HepG2 (cell line): ENCODE results near the gene MYADML2. TPM values are rescaled to one million over a fixed set of nuclear protein-coding genes. Genes with fewer than 3 reads are reported as not detected.

Experiments used
- ADNP ChIP-seq: sonication (generic); formaldehyde crosslinking; IDR thresholded peaks from 2 replicates; pipeline ENCODE4 v1.4.0; 2020; ENCODE audit warnings: missing genetic modification reagents
- AGO1 ChIP-seq: fragments of 200-400 bp; formaldehyde crosslinking; IDR thresholded peaks from 2 replicates; pipeline ENCODE4 v1.6.1; 2017; ENCODE audit warnings: mild to moderate bottlenecking, low read depth, low read length, moderate library complexity; ENCODE audit not compliant: poor library complexity, severe bottlenecking
- ATM ChIP-seq: fragments of 450-650 bp; IDR thresholded peaks from 2 replicates; pipeline ENCODE4 v1.7.1; 2017; ENCODE audit warnings: mild to moderate bottlenecking, borderline replicate concordance
- ELF3 ChIP-seq: IDR thresholded peaks from 2 replicates; pipeline ENCODE4 v1.6.1; 2016; ENCODE audit warnings: missing genetic modification reagents, missing compliant biosample characterization
- FOXA3 ChIP-seq: IDR thresholded peaks from 2 replicates; pipeline ENCODE4 v1.6.1; 2016; ENCODE audit warnings: missing genetic modification reagents, missing compliant biosample characterization
- JUN ChIP-seq: sonication (generic); formaldehyde crosslinking; IDR thresholded peaks from 2 replicates; pipeline ENCODE4 v1.4.0; 2020; ENCODE audit warnings: mild to moderate bottlenecking, missing genetic modification reagents
- KAT7 ChIP-seq: IDR thresholded peaks from 2 replicates; pipeline ENCODE4 v1.6.1; 2018; ENCODE audit warnings: borderline replicate concordance, missing compliant biosample characterization
- MIER3 ChIP-seq: IDR thresholded peaks from 2 replicates; pipeline ENCODE4 v1.6.1; 2016; ENCODE audit warnings: missing compliant biosample characterization, borderline replicate concordance
- NFKBIZ ChIP-seq: IDR thresholded peaks from 2 replicates; pipeline ENCODE4 v1.6.1; 2018; ENCODE audit warnings: missing genetic modification reagents, missing compliant biosample characterization
- PHF8 ChIP-seq: sonication (generic); formaldehyde crosslinking; IDR thresholded peaks from 2 replicates; pipeline ENCODE4 v1.5.0; 2020; ENCODE audit warnings: missing genetic modification reagents
- PPARG ChIP-seq: conservative IDR thresholded peaks from 2 replicates; pipeline ENCODE4 v1.6.1; 2016; ENCODE audit warnings: missing biosample characterization, missing genetic modification reagents
- RXRB ChIP-seq: IDR thresholded peaks from 2 replicates; pipeline ENCODE4 v1.6.1; 2016; ENCODE audit warnings: borderline replicate concordance, missing genetic modification reagents, missing compliant biosample characterization
- SALL1 ChIP-seq: sonication (generic); formaldehyde crosslinking; IDR thresholded peaks from 2 replicates; pipeline ENCODE4 v1.8.0; 2022; ENCODE audit warnings: mild to moderate bottlenecking, missing genetic modification reagents
- SATB2 ChIP-seq: sonication (generic); formaldehyde crosslinking; IDR thresholded peaks from 2 replicates; pipeline ENCODE4 v1.5.0; 2020; ENCODE audit warnings: missing genetic modification reagents
- SOX6 ChIP-seq, 2 experiments: fragments of 450-650 bp in 1 of 2; sonication (generic) in 1 of 2; formaldehyde crosslinking in 1 of 2; IDR thresholded peaks; 2 replicates each; pipeline versions ENCODE4 v1.4.0 to v1.6.1; 2017 to 2020; ENCODE audit warnings: antibody characterized with exemption in 1 of 2, mild to moderate bottlenecking in 1 of 2, missing genetic modification reagents in 1 of 2
- SP1 ChIP-seq, 2 experiments: fragments of 450-650 bp in 1 of 2; sonication (generic) in 1 of 2; formaldehyde crosslinking in 1 of 2; IDR thresholded peaks; 2 replicates each; pipeline versions ENCODE4 v1.4.0 to v1.6.1; 2016 to 2020; ENCODE audit warnings: missing genetic modification reagents in 1 of 2
- XRCC5 ChIP-seq: fragments of 200-400 bp; formaldehyde crosslinking; optimal IDR thresholded peaks from 2 replicates; pipeline ENCODE3; 2017; ENCODE audit warnings: mild to moderate bottlenecking, low read length
- ZC3H13 ChIP-seq: sonication (generic); formaldehyde crosslinking; IDR thresholded peaks from 2 replicates; pipeline ENCODE4 v1.8.1; 2023; ENCODE audit warnings: mild to moderate bottlenecking, missing genetic modification reagents, moderate library complexity
- ZNF101 ChIP-seq: sonication (generic); formaldehyde crosslinking; IDR thresholded peaks from 2 replicates; pipeline ENCODE4 v1.4.0; 2020; ENCODE audit warnings: mild to moderate bottlenecking, low read depth, missing genetic modification reagents, borderline replicate concordance
- ZNF136 ChIP-seq: sonication (generic); formaldehyde crosslinking; IDR thresholded peaks from 2 replicates; pipeline ENCODE4 v1.8.1; 2022; ENCODE audit warnings: low read depth, mild to moderate bottlenecking, moderate library complexity, missing genetic modification reagents
- ZNF747 ChIP-seq: sonication (generic); formaldehyde crosslinking; IDR thresholded peaks from 2 replicates; pipeline ENCODE4 v1.8.1; 2023; ENCODE audit warnings: missing genetic modification reagents, mild to moderate bottlenecking, borderline replicate concordance
- ZNF782 ChIP-seq: sonication (generic); formaldehyde crosslinking; IDR thresholded peaks from 2 replicates; pipeline ENCODE4 v1.4.0; 2020; ENCODE audit warnings: missing genetic modification reagents, mild to moderate bottlenecking, borderline replicate concordance
- ZNF878 ChIP-seq: sonication (generic); formaldehyde crosslinking; IDR thresholded peaks from 2 replicates; pipeline ENCODE4 v1.8.1; 2023; ENCODE audit warnings: mild to moderate bottlenecking, missing genetic modification reagents, moderate library complexity
- polyA plus RNA-seq, 8 experiments: library from polyadenylated mRNA; depleted of rRNA in 3 of 8; stranded (reverse) in 7 of 8; unstranded in 1 of 8; fragments of >200 nt; fragmentation: Illumina TruSeq in 4 of 8; extraction: Trizol in 4 of 8; gene quantifications; 2 replicates each; pipeline versions ENCODE4 v1.2.1 to v1.2.3, GENCODE V29; 2011 to 2016; ENCODE audit warnings: low read depth in 4 of 8, missing spikeins in 1 of 8, mixed read lengths in 1 of 8; ENCODE audit not compliant: insufficient read depth in 1 of 8
- total RNA-seq, 5 experiments: library from RNA; depleted of rRNA; stranded (reverse); fragments of >200 nt; fragmentation: Illumina TruSeq; extraction: Trizol; gene quantifications; 2 replicates each; pipeline ENCODE4 v1.2.3, GENCODE V29; 2016; ENCODE audit warnings: low read depth in 1 of 5
- TF ChIP-seq, protein P1 (sequence below): sonication (generic); formaldehyde crosslinking; IDR thresholded peaks from 2 replicates; pipeline ENCODE4 v1.4.0; 2020; ENCODE audit warnings: missing genetic modification reagents
- TF ChIP-seq, protein P2 (sequence below): sonication (generic); formaldehyde crosslinking; IDR thresholded peaks from 2 replicates; pipeline ENCODE4 v1.4.0; 2020; ENCODE audit warnings: low read depth, mild to moderate bottlenecking, missing genetic modification reagents
- TF ChIP-seq, protein P3 (sequence below): IDR thresholded peaks from 2 replicates; pipeline ENCODE4 v1.6.1; 2016; ENCODE audit warnings: missing genetic modification reagents, missing compliant biosample characterization

The MYADML2 gene
- total and polyA plus RNA-seq, 2 of the 13 experiments (the other 11 are each of a cell fraction or from before 2014, with no cell fraction given): not detected

DNA sequence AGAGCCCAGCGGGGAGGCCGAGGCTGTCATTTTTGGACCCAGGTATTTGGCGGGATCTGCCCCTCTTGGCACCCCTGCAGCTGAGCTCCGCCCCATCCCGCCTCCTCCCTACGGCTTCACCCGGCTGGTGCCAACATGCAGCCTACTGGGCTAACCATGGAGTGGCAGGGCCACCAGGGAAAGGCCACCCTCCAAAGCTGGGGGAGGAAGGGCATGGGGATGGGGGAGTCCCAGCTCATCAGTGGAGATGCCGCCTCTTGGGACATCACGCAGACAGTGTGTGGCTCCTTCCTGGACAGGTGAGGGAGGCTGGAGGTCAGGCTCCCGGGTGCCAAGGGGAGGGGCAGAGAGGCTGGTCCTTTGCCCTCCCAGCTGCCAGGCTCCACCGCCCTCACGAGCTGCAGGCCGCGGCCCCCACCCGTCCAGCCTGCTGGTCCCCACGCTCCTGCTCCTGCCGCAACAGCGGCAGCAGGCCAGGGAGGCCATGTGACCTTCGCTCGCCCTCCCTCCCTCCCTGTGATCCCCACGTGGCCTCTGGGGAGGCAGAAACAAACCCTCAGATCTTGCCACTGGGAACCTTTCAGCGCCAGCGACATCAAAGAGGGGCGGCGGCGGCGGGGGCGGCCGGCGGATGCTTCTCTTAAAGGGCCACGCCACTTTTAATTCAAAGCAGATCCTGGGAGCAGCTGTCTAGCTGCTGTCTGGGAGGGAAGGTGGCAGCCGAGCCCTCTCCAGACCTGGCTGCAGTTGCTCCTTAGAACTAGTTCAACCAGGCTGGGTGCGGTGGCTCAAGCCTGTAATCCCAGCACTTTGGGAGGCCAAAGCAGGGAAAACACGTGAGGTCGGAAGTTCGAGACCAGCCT is 20.7 kb upstream of the MYADML2 start (continued):
- peak; percentile 76; the same call in 1 of the 2 replicates for TF ChIP-seq MIER3
- TF ChIP-seq ZNF101 (CRISPR knock-in tag): no peak; the same call in 1 of the 2 replicates
- peak; percentile 96 for TF ChIP-seq ZNF136
- TF ChIP-seq ZNF782: peak; percentile 98; the same call in 1 of the 2 replicates
- peak; percentile 91; the same call in 1 of the 2 replicates for TF ChIP-seq ZC3H13 (CRISPR knock-in tag)
- peak; percentile 77; the same call in 1 of the 2 replicates for TF ChIP-seq JUN (CRISPR knock-in tag)
- TF ChIP-seq FOXA3 (CRISPR knock-in tag): peak; percentile 68; the same call in 1 of the 2 replicates
- TF ChIP-seq SALL1 (CRISPR knock-in tag): peak; percentile 97
- TF ChIP-seq, protein P1, sequence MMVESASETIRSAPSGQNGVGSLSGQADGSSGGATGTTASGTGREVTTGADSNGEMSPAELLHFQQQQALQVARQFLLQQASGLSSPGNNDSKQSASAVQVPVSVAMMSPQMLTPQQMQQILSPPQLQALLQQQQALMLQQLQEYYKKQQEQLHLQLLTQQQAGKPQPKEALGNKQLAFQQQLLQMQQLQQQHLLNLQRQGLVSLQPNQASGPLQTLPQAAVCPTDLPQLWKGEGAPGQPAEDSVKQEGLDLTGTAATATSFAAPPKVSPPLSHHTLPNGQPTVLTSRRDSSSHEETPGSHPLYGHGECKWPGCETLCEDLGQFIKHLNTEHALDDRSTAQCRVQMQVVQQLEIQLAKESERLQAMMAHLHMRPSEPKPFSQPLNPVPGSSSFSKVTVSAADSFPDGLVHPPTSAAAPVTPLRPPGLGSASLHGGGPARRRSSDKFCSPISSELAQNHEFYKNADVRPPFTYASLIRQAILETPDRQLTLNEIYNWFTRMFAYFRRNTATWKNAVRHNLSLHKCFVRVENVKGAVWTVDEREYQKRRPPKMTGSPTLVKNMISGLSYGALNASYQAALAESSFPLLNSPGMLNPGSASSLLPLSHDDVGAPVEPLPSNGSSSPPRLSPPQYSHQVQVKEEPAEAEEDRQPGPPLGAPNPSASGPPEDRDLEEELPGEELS (CRISPR knock-in tag): peak; percentile 95
- TF ChIP-seq KAT7 (CRISPR knock-in tag): peak; percentile 70
- TF ChIP-seq ATM: no peak
- peak; percentile 93 for TF ChIP-seq RXRB (CRISPR knock-in tag)
- peak; percentile 92 for TF ChIP-seq ADNP (CRISPR knock-in tag)
- peak; percentile 66 for TF ChIP-seq ELF3 (CRISPR knock-in tag)
- no peak for TF ChIP-seq ZNF878 (CRISPR knock-in tag)
- no peak for TF ChIP-seq SOX6 (IDR thresholded peaks at IDR 0.05)
- peak; percentile 92 for TF ChIP-seq SOX6 (CRISPR knock-in tag; IDR thresholded peaks at IDR 0.05)
- TF ChIP-seq, protein P2, sequence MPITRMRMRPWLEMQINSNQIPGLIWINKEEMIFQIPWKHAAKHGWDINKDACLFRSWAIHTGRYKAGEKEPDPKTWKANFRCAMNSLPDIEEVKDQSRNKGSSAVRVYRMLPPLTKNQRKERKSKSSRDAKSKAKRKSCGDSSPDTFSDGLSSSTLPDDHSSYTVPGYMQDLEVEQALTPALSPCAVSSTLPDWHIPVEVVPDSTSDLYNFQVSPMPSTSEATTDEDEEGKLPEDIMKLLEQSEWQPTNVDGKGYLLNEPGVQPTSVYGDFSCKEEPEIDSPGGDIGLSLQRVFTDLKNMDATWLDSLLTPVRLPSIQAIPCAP (CRISPR knock-in tag): no peak
- TF ChIP-seq, protein P3, sequence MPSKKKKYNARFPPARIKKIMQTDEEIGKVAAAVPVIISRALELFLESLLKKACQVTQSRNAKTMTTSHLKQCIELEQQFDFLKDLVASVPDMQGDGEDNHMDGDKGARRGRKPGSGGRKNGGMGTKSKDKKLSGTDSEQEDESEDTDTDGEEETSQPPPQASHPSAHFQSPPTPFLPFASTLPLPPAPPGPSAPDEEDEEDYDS (CRISPR knock-in tag): peak; percentile 66; the same call in 1 of the 2 replicates
- peak; percentile 54; the same call in 1 of the 2 replicates for TF ChIP-seq SATB2 (CRISPR knock-in tag)
- no peak for TF ChIP-seq XRCC5
- peak; percentile 90 for TF ChIP-seq NFKBIZ (CRISPR knock-in tag)
- TF ChIP-seq PHF8 (CRISPR knock-in tag): peak; percentile 76
- peak; percentile 96 for TF ChIP-seq ZNF747 (CRISPR knock-in tag)
- no peak for TF ChIP-seq SP1 (IDR thresholded peaks at IDR 0.05)
- no peak; the same call in 1 of the 2 replicates for TF ChIP-seq SP1 (CRISPR knock-in tag; IDR thresholded peaks at IDR 0.05)
- TF ChIP-seq AGO1: peak; percentile 40
- TF ChIP-seq PPARG (CRISPR knock-in tag): peak; percentile 85
